GM21390 (cell line): ENCODE data around the gene SOS2.
"Not testable (repeated sequence)": the region's sequence is repeated elsewhere in the genome, so short reads cannot be mapped to it uniquely, and the experiment has no call there.

Experiments used
- ATAC-seq: cut with Tn5 transposase; IDR thresholded peaks from one replicate; pipeline ENCODE4 v1.9.1; 2021; ENCODE audit not compliant: unreplicated experiment

Gene SOS2

GRCh38 chr14:50228313-50228712, 3.1 kb downstream of the SOS2 start:
- ATAC-seq = no peak

DNA sequence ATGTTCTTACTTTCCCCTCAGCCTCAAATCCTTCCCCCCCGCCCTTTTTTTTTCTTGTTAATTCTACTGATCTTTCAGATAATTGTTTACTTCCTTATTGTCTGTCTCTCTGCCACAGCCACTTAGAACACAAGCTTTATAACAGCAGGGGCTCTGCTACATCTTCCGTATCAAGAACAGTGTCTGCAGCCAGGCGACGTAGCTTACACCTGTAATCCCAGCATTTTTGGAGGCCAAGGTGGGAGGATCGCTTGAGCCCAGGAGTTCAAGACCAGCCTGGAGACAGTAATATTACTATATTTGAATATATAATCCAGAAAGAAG, 5.4 kb downstream of the SOS2 start:
- no peak for ATAC-seq

- no peak for ATAC-seq
Measured at GRCh38 chr14:50225067-50225973, 6.1 kb downstream of the SOS2 start.

- no peak for ATAC-seq
Measured at GRCh38 chr14:50222055-50222613, 9.2 kb downstream of the SOS2 start.

- no peak for ATAC-seq
Measured at GRCh38 chr14:50218501-50218900, 12.9 kb downstream of the SOS2 start.

GRCh38 chr14:50215416-50215815, 16.0 kb downstream of the SOS2 start:
- ATAC-seq = no peak

GRCh38 chr14:50213795-50214194, 17.6 kb downstream of the SOS2 start:
- no peak for ATAC-seq

DNA sequence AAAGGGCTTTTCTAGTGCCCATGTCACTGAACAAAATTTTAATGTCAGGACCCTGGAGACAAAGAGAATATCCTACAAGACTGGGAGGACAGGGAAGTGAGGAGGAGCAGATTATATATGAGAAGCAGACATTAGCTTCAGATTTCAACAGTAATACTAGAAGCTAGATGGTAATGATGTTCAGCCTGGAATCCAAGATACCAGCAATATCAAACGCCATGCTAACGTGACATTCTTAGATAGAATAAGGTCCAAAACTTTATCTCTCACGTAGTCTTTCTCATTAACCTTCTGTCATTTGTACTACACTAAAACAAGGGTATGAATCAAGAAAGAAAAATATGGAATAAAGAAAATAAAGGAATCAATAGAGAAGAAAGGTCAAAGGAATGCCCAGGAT, 18.7 kb downstream of the SOS2 start:
- no peak for ATAC-seq

- ATAC-seq = no peak
Measured at GRCh38 chr14:50210074-50210473, 21.3 kb downstream of the SOS2 start.

DNA sequence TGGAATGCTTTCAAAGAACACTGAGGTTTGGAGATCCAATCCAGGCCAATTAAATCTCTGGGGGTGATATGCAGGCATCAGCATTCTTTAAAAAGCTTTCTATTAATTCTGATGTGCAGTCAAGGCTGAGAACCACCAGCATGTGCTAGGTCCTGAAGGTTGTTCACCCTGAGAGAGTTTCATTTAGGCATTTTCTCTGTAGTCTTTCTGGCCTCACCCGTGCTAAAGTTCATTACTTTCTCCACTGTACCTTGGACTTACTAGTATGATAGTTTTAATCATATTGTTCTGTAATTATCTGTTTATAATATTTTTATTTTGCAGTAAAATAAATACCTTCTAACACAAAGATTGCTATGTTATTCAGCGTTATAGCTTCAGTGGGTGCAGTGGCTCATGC, 32.9 kb downstream of the SOS2 start:
- ATAC-seq = no peak

- ATAC-seq = no peak
Measured at GRCh38 chr14:50191499-50191898, 39.9 kb downstream of the SOS2 start.

DNA sequence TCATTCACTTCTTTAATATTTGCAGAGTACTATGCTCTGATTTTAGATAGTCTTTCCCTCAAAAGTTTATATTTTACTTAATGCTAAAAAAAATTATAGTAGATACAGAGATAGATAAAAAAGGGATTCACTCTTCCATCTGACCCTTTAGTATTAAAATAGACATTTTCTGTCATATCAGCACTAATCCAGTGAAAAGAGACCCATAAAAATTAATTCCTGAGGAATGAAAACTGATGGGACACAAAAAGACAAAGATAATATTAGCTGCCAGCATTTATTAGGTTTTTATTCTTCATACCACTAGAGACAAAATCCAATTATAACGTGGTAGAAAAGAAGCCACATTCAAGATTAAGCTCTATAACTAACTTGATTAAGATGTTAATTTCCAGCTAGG, 45.3 kb downstream of the SOS2 start:
- no peak for ATAC-seq

- no peak for ATAC-seq
Measured at GRCh38 chr14:50173891-50174290, 57.5 kb downstream of the SOS2 start.

DNA sequence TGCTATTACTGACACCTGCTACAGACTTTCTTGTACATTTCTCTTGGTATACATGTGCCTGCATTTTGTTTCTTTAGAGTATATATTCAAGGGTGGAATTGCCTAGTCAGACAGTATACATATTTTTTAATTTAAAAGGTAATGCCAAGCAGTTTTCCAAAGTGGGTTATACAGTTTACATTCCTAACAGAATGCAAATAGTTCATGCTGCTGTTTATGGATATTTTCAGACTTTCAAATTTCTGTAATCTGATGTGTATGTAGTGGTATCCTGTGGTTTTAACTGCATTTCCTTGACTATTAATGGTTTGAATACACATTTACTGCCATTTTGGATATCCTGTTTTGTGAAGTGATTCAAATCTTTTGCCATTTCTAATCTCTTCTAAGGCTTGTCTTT, 59.5 kb downstream of the SOS2 start:
- no peak for ATAC-seq

DNA sequence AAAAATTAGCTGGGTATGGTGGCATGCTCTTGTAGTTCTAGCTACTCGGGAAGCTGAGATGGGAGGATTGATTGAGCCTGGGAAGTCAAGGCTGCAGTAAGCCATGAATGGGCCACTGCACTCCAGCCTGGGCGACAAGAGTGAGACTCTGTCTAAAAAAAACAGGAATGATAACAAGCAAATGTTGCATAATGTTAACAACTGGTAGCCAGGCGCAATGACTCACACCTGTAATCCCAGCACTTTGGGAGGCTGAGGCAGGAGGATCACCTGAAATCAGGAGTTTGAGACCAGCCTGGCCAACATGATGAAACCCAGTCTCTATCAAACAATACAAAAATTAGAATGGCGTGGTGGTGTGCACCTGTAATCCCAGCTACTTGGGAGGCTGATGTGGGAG, 64.0 kb downstream of the SOS2 start:
- ATAC-seq = not testable (repeated sequence)

DNA sequence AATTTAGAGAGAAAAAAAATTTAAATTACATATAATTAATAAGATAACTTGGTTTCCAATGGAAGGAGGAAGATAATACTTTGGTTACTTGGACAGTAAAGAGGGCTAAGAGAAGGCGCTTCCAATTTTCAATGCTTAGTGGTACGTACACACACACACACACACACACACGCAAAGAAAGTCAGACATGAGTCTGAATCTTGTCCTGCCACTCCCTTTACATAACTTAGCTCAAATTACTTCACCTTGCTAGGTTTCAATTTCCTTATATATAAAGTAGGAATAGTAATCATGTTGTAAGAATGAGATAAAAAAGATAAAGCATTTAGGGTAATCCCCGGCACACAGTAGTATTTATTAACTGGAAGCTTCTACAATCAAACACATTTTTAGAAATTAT, 75.3 kb downstream of the SOS2 start:
- ATAC-seq = no peak

DNA sequence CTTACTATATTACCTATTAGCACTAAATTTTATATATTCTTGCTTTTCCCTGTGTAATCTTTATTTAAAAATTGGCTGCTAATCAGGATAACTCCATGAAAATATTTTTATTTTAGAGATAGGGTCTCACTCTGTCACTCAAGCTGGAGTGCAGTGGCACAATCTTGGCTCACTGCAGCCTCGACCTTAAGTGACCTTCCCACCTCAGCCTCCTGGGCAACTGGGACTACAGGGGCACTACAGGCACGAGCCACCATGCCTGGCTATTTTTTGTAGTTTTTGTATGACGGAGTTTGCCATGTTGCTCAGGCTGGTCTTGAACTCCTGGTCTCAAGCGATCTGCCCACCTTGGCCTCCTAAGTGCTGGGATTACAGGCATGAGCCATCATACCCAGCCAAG, 82.6 kb downstream of the SOS2 start:
- no peak for ATAC-seq

GRCh38 chr14:50139192-50139591, 92.2 kb downstream of the SOS2 start:
- ATAC-seq = no peak

- no peak for ATAC-seq
Measured at GRCh38 chr14:50127802-50128201, 103.6 kb downstream of the SOS2 start.

DNA sequence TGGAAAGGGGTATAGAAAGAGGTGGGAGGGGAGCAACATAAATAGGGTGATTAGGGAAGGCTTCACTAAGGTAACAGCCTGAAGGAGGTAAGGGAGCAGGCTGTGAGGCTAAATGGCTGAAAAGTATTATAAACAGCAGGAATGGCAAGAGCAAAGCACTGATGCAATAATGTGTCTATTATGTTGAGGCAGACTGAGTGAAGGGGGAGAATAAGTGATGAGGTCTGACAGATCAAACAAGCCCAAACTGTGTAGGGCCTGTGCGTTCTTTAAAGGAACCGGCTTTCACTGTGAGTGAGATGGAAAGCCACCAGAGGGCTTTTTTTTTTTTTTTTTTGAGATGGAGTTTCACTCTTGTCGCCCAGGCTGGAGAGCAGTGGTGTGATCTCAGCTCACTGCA, 108.3 kb downstream of the SOS2 start:
- no peak for ATAC-seq

DNA sequence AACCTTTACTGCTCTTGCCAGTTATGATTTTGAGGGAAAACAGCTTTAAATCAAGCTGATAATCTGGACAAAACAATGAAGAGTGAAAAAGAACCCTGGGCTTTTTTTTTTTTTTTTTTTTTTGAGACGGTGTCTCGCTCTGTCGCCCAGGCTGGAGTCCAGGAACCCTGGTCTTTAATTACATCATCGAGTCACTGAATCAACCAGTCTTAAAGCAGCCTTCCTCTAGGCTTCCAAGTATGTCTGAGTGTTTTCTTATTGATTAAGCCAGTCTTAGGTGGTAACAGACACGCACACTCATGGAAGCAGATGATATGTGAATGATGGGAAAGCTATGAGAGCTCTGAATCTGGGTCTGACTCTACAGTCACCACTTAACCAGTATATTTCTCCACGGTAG, 109.1 kb downstream of the SOS2 start:
- ATAC-seq = no peak

GRCh38 chr14:50121486-50121885, 109.9 kb downstream of the SOS2 start:
- ATAC-seq = no peak

DNA sequence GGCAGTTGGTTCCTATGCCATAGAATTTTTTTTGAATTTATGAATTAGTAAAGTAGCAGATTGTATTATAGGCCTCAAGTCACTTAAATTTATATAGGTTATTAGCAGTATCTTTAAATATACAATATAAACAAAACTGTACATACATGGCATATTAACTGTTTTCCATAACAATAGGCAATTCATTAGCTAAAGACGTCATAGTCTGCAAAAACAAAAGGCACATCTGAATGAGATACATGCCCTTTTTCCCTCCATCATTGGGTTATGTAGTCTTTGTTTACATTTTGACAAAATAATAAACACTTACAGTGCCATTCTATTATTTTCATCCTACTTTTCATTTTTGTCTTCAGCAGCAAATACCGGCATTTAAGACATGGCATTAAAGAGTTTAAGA, 113.9 kb downstream of the SOS2 start:
- no peak for ATAC-seq
